CD4-positive, alpha-beta T cell treated with Interleukin-17A for 4 hours (primary cell): ENCODE data around the gene GLG1.
"Not testable (repeated sequence)": the region's sequence is repeated elsewhere in the genome, so short reads cannot be mapped to it uniquely, and the experiment has no call there.

Source experiments
- DNase-seq: peaks from one replicate; pipeline ENCODE4 v3.0.0-alpha.2; 2020; ENCODE audit warnings: mixed read lengths

The GLG1 gene

DNA sequence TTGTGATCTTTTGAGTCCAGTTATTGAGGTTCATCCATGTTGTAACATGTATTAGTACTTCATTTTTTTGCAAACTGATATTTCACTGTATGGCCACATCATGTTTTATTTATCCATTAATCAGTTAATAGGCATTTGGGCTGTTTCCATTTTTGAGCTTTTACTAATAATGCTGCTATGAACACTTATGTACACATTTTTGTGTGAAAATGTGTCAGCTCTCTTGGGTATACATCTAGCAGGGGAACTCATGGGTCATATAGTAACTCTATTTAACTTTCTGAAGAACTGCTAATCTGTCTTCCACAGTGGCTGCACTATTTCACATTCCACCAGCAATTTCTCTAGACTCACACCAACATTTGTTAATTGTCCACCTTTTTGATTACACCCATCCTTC lies 82.0 kb downstream of the GLG1 start:
- DNase-seq = no peak

DNA sequence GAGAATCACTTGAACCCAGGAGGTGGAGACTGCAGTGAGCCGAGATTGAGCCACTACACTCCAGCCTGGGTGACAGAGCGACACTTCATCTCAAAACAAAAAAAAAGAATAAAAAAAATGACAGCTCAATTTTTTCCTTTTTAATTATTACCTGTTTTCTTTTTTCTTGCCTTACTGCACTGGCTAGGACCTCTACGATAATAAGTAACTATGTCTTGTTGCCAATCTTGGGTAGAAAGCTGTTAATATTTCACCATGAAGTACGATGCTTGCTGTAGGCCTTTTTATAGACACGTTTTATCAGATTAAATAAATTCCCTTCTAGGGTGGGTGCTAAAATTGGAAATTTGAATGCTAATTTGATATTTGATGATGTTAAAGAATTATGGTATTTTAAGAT lies 82.8 kb downstream of the GLG1 start:
- DNase-seq = no peak

DNA sequence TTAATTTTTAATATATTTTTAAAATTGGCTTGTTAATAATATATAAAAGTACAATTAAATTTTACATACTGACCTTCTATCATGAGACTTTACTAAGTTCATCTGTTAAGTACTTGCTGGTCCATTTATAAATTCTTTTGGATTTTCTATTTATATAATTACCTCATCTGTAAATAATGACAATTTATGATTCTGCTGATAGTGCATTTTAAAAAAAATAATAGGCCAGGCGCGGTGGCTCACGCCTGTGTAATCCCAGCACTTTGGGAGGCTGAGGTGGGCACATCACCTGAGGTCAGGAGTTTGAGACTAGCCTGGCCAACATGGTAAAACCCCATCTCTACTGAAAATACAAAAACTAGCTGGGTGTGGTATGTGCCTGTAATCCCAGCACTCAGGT lies 83.2 kb downstream of the GLG1 start:
- not testable (repeated sequence) for DNase-seq

DNA sequence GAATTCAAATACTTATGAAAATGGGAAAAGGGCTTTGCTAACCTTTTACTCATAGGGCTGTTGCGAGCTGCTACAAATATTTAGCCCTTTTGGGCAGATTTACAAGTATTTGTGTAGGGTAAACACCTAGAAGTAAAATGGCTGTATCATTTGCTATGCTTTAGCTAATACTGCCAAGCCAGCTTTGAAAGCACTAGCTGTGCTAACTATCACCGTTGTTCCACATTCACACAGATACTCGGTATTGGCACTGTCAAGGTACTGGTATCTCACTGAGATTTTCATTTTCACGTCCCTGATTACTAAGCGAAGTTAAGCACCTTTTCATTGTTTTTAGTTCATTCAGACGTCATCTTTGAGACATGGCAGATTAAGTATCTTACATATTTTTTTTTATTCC lies 84.8 kb downstream of the GLG1 start:
- no peak for DNase-seq

DNA sequence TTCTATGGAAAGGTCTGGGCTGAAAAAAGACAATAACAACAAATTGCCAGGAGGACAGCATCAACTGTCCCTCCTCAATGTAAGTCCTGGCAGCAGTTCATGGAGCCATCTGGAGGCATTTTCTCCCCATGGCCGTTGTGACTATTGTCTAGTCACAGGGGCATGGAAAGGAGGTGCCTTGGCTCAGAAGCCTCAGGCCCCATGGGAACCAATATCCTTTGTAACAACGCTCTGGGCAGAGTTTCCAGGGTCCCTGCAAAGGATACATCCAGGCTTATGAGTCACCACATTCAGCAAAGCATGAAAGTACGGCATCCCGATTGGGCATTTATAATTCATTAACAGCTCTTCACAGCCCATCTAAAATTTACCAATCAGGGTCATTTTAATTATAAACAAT lies 85.2 kb downstream of the GLG1 start:
- no peak for DNase-seq

DNA sequence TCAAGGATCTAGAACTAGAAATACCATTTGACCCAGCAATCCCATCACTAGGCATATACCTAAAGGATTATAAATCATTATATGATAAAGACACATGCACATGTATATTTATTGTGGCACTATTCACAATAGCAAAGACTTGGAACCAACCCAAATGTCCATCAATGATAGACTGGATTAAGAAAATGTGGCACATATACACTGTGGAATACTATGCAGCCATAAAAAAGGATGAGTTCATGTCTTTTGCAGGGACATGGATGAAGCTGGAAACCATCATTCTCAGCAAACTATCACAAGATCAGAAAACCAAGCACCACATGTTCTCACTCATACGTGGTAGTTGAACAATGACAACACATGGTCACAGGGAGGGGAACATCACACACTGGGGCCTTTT lies 88.0 kb downstream of the GLG1 start:
- DNase-seq = not testable (repeated sequence)

DNA sequence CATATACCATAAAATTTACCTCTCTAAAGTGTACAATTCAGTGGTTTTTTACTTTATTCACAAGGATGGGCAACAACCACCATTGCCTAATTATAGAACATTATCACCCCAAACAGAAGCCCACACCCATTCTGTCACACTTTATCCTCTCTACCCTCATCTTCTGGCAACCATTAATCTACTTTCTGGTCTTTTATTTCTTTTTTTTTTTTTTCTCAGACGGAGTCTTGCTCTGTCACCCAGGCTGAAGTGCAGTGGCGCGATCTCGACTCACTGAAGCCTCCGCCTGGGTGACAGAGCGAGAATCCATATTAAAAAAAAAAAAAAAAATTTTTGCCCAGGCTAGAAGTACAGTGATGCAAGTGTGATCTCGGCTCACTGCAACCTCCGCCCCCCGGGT lies 95.0 kb downstream of the GLG1 start:
- DNase-seq = no peak

DNA sequence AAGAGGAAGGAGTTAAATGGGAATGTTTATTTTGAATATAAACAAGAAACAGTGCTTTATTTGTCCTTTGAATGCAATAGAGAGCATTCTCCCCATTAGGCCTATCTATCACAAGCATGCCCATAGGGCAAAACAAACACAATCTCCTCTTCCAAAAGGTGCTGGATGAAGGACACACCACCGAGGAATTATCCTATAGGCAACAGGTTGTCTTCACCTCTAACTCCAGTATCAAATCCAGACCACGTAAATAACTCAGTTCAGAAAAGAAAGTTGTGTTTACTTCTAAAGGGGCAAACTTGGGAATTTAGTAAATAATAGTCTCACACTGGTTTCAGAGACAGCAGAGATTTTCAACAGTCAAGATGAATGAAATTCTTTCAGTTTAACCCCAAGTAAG lies 101.9 kb downstream of the GLG1 start:
- DNase-seq = no peak

DNA sequence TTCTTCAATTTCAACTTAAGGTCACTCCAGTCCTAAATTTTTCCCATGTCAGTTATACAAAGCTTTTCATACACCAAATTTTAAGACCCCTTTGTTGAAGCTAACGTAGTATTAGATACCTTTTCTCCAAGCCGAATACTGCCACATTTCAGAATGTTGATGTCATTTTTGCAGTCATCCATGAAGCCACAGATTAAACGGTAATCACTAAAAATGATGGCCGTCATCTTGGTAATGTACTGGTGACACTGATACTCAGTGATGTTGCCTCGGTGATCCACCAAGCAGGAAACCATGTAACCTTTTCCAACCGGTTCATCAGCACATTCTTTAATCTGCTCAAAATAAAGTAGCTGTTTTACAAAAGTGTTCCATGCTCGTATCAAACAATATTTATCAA lies 103.5 kb downstream of the GLG1 start:
- DNase-seq = no peak

DNA sequence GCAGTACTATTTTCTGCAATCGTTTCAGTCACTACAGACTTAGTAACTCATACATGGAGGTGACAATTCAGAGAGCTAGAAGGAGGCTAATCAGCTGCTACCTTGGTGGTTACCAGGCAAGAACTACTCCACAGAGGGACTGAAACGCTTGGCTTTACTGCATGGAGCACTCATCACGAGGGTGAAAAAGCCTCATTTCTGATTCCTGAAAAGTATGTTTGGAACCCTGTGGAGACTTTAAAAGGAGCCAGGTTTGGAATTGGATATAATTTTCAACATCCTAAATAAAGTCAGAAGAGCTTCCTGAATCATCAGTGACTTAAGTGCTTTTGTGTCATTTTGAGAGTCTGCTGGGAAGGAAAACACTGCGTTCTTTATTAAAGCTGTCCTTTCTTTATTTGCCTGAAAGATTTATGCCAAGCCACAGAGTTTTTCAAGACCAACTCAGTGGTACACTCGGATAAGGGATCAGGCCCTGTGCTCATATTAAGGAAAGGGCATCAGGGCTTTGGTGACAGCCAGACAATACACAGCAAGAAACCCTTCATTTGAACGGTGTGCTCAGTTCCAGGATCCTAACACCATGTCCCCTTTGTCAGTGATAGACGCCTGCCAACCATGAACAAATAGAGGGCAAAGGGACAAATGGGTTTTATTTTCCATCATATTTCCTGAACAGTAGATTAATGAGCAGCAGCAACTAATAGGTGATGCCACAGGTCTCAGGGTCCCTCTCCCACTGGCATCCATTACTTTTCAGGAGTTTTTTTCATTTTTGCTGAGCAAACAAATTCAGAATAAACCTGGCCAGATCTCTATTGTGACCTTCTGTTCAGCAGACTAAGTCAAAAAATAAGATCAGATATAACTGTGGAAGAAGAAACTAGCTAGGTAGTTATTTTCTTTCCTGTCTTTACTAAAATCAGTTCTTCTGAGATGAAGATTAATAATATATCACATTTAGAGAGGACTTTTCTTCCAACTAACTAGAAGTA lies 105.1 kb downstream of the GLG1 start:
- no peak for DNase-seq

DNA sequence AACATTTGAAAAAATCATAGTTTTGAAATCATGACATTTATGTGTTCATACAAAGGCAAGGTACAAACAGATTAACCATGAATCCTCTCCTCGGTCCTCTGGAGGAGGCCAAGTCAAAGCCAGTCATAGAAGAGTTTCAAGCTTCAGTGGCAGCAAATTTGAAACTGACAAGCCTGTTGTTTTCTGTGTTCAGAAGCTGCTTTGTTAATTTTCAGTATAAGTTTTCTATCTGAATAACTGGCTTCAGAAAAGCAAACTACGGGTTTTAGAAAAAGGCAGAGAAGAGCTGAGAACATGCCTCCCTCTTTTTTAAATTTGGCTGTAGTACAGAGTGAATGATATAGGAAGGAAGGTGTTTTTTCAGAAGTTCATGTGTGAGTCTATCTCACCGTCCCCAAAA lies 106.0 kb downstream of the GLG1 start:
- no peak for DNase-seq

DNA sequence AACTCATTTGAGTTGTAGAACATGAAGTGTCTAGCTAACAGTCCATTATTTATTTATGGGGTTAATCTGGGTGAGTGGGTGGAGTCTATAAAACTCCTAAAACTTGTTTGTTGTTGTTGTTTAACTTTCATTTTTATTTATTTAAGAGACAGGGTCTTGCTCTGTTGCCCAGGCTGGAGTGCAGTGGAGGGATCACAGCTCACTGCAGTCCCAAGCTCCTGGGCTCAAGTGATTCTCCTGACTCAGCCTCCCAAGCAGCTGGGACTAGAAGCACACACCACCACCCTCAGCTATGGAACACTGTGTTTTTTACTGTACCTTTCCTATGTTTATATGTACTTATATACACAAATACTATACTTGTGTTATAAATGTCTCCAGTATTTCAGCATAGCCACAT lies 107.8 kb downstream of the GLG1 start:
- DNase-seq = no peak

DNA sequence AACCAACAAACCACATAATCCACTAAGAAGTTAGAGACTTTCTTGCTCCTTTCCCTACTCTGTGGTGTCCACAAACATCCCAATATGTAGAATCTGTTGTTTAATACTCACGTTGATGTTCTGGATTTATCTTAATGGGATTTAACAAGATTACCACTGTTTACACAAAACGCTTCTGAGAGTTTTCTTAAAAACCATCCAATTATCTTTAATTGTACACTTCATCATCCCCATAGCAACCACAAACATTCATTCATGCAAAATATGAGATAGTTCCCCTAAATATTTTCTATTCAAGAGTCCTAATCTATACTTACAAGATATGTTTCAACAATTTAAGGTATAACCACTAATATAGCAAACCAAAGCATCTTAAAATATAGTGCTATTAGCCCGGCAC lies 109.2 kb downstream of the GLG1 start:
- DNase-seq = no peak

DNA sequence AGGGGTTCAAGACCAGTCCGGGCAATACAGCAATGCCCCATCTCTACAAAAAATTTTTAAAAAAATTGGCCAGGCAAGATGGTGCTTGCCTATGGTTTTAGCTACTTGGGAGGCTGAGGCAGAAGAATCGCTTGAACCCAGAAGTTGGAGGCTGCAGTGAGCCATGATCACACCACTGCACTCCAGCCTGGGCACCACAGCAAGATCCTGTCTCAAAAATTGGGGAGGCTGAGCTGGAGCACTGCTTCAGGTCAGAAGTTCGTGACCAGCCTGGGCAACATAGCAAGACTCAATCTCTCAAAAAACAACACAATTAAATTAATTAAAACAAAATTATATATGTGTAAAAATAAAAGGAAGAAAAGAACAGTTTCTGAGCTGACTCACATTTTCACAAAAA lies 110.9 kb downstream of the GLG1 start:
- no peak for DNase-seq

DNA sequence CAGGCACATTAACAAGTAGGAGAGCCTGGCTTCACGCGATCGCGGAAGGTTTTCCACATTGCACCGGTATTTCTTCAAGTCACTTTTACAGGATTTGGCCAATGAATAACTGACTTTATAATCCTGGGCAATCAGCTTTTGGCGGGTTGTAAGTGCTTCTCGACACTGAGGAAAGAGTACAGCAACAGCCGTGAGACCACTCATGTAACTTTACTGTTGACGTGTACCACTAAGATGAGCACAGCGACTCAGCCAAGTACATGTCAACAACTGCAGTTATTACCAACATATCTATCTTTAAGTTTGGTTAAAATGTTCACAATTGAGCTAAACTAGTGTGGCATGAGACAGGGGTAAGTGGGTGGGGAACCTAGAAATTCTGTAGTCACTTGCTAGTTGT lies 113.9 kb downstream of the GLG1 start:
- DNase-seq = no peak

DNA sequence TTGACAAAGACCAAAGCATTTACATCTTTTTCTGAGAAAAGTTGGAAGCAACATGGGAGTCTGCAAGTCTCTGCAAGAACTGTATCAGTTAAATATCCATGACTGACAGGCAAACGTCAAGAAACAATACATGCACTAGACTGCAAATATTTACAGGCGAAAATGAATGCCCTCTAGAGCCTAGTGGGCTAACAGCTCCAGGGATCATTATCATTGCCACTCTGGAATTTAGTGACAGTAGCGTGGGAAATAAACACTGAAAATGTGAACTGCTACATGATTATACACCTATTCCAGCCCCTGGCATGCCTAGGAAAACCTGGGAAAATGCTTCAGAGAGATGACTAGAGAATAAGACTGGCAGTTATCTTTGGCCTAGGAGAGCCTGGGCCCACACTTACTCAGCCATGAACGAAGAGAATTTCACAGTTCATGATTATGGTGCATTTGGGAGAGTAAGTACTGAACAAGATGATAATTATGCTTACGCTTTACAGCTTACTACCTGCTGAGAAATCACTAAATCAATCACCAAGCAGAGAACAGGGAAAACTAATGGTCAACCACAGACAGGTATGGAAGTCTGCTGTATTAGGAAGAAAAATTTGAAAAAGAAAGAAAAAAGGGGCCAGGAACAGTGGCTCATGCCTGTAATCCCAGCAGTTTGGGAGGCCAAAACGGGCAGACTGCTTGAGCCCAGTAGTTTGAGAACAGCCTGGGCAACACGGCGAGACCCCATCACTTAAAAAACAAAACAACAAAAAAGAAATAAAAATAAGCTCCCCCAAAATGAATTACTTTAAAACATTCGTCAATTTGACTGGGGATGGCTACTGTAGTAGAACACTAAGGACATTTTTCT lies 119.0 kb downstream of the GLG1 start:
- no peak for DNase-seq

DNA sequence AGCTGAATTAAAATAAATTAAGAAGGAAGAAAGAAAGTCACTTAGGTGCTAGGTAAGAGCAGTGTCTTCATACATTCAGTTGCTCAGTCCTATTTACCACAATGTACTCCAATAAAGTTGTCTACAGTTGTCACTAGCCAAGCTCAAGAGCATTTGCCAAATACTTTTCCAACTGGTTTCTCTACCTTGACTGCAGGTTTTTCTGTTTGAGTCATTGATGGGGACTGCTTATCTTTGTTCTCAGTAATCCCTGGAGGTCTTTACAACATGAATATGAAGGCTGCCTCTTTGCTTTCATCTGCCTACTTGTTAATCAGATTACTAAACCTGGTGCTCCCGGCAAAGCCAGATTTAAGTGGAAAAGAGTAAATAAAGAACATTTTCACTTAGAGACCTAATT lies 121.0 kb downstream of the GLG1 start:
- no peak for DNase-seq

DNA sequence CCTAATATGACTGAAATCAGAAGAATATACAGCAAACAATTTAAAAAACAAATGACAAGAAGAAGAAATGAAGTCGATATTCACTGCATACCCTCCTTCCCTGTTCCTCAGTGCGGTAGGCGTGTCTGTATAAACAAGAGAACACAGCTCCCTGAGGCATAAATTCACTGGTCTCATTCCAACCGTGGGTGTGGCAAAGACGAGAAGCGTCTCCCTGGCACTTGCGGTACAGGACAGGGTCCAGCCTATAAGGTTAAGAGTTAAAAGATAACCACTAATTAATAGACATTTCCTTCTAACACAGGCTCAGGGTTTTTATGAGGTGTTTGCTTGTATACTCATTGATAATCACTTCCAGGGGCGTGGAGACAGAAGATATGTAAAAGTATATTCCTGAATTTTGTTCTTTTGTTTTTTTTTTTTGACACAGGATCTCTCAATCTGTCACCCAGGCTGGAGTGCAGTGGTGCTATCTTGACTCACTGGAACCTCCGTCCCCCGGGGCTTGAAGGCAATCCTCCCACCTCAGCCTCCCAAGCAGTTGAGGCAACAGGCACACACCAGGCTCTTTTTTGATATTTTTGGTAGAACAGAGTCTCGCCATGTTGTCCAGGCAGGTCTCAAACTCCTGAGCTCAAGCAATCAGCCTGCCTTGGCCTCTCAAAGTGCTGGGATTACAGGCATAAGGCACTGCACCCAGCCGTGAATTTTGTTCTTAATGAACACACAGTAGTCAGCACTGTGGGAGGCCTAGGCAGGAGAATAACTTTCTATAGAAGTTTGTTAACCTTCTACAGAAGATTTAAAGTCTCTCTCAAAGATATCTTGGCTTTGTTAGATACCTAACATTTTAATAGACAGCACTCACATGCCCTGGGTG lies 126.5 kb downstream of the GLG1 start:
- no peak for DNase-seq

DNA sequence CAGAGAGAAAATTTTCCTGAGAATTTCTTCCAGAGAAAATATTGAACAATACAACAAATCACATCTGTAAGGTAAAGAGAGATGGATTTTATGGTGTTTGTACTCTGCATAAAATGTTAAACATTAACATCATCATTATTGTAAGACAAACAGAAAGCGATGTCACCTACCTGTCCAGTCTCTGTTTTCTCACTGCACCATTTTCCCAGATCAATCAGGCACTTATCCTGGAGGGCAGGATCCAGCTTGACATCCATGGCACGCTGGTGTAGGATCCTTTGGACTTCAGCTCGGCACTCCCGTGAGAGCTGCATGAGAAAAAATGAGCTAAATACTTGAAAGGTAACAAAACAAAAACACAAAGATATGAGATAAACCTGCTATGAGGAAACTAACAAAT lies 129.7 kb downstream of the GLG1 start:
- DNase-seq = no peak

DNA sequence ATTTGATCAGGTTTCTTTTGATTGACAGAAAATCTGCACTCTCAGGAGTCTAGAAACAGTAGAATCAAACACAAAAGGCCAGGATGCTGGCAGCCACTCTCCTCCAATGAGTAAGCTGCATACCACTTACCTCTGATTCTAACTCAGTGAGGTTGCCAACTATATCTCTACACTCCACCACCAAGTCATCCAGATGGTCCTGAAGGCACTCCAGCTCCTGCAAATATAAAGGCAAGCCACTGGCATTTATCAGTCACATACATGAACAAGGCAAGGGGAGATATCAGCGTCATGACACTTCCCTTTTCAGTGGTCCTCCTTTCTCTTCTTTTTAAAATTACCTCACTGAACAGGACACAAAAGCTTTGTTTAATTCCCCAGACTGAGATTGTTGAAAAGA lies 132.5 kb downstream of the GLG1 start:
- no peak for DNase-seq

DNA sequence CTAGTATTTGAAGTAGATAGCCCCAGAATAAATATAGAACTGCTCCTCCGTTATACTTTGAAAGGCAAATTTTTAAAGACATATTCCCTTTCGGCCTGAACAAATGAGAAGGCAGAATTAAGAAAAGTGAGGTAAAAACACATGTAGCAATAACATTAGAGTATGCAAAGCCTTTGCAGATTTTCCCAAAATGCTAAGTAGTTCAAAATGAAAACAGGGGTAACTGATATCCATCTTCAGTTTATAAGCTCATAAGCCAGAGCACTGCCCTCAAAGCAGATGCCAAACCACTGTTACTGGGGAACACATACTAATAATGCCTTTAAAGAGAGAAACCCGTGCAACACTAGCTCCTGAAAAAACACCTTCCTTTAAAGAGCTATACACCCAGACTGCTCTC lies 134.4 kb downstream of the GLG1 start:
- DNase-seq = no peak

DNA sequence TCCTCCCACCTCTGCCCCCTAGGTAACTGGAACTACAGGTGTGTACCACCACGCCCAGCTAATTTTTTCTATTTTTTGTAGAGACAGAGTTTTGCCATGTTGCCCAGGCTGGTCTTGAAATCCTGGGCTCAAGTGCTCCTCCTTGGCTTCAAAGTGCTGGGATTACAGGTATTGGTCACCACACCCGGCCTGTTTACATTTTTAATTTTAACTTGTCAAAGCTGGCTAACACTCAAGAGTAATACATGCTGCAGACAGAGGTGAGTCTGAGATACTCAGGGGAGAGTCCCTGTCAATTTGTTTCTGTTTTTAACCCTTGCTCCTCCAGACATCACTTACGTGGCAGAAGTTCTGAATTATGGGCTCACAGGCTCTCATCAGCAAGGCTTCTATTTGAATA lies 134.9 kb downstream of the GLG1 start:
- DNase-seq = no peak

DNA sequence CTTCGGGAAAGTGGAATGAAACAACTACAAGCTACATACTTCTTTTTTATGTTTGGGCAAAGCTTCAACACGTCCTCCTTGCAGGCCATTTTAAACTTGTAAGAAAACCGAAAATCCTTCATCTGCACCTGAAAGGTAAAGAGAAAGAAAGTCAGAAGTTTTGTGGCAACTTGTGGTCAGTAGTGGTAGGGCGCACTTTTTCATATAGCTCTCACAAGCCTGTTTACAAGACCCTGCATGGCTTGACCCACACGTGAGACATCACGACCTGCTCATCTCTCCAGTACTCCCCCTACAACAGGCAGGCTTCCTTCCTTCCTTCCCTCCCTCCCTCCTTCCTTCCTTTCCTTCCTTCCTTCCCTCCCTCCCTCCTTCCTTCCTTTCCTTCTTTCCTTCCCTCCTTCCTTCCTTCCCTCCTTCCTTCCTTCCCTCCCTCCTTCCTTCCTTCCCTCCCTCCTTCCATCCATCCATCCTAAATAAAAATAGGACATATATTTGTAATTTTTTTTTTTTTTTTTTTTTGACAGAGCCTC lies 136.9 kb downstream of the GLG1 start:
- no peak for DNase-seq
